Endodermal cell (in vitro differentiated cells): Measurements from ENCODE around the gene CCDC88A. TPM values are rescaled to one million over a fixed set of nuclear protein-coding genes. Genes with fewer than 3 reads are reported as not detected.

Experiments used
- DNase-seq: peaks from one replicate; pipeline ENCODE4 v3.0.0-alpha.2; 2017
- H3K27ac ChIP-seq: 2 replicates; pipeline ENCODE4 v1.5.1; 2013; ENCODE audit warnings: mild to moderate bottlenecking, low read depth, low read length, moderate library complexity
- H3K27me3 ChIP-seq: 2 replicates; pipeline ENCODE4 v1.6.1; 2013; ENCODE audit warnings: mild to moderate bottlenecking, low read length, moderate library complexity; ENCODE audit not compliant: insufficient read depth, control insufficient read depth, poor library complexity, severe bottlenecking
- H3K36me3 ChIP-seq: 2 replicates; pipeline ENCODE4 v1.7.0; 2013; ENCODE audit warnings: mild to moderate bottlenecking, low read length, moderate library complexity; ENCODE audit not compliant: control insufficient read depth, insufficient read depth
- H3K4me1 ChIP-seq: one replicate; pipeline ENCODE4 v1.7.0; 2013; ENCODE audit warnings: low read length; ENCODE audit not compliant: control insufficient read depth, insufficient read depth
- H3K4me3 ChIP-seq: 2 replicates; pipeline ENCODE4 v1.5.1; 2013; ENCODE audit warnings: mild to moderate bottlenecking, low read length, moderate library complexity
- H3K9ac ChIP-seq: 2 replicates; pipeline ENCODE4 v1.6.1; 2013; ENCODE audit warnings: mild to moderate bottlenecking, low read length, moderate library complexity; ENCODE audit not compliant: poor library complexity, severe bottlenecking; ENCODE audit errors: extremely low read depth
- H3K9me3 ChIP-seq: 2 replicates; pipeline ENCODE4 v1.6.1; 2013; ENCODE audit warnings: mild to moderate bottlenecking, low read length, moderate library complexity; ENCODE audit not compliant: control insufficient read depth
- H3K27ac Mint-ChIP-seq: 2 replicates; pipeline ENCODE4 v1.8.0; 2020; ENCODE audit warnings: mixed read lengths
- H3K27me3 Mint-ChIP-seq: 2 replicates; pipeline ENCODE4 v1.8.0; 2021; ENCODE audit warnings: mild to moderate bottlenecking, mixed read lengths; ENCODE audit not compliant: insufficient read depth
- H3K36me3 Mint-ChIP-seq: 2 replicates; pipeline ENCODE4 v1.8.0; 2020; ENCODE audit warnings: low read depth, mixed read lengths
- H3K4me1 Mint-ChIP-seq: 2 replicates; pipeline ENCODE4 v1.8.0; 2020; ENCODE audit warnings: mixed read lengths
- H3K4me3 Mint-ChIP-seq: 2 replicates; pipeline ENCODE4 v1.8.0; 2020; ENCODE audit warnings: mild to moderate bottlenecking, moderate library complexity, mixed read lengths
- H3K9me3 Mint-ChIP-seq: 2 replicates; pipeline ENCODE4 v1.8.0; 2020; ENCODE audit warnings: mild to moderate bottlenecking, mixed read lengths
- CTCF ChIP-seq: fragments of 200-600 bp; sonication (generic); conservative IDR thresholded peaks from 2 replicates; pipeline ENCODE4 v1.5.0; 2021; ENCODE audit warnings: antibody characterized with exemption, mild to moderate bottlenecking
- WGBS, 2 experiments: methylation state at CpG; one replicate each; pipeline versions ENCODE4 v1.1.5 to v1.1.7; 2013; ENCODE audit warnings: missing lambda C conversion rate in 2 of 2, mixed read lengths in 1 of 2; ENCODE audit not compliant: insufficient coverage in 1 of 2, insufficient read length in 1 of 2; 5-methylcytosine and 5-hydroxymethylcytosine counted together
- total RNA-seq, 2 donors: library from RNA; stranded (reverse); fragmentation: NEBNext Ultra II Directional in 1 of 2; extraction: Animal tissue kit (Norgen Biotek cat#: 25700) in 1 of 2; gene quantifications; 2 replicates in 1 of 2; 3 replicates in 1 of 2; pipeline ENCODE4 v1.2.1, GENCODE V29; 2021

The CCDC88A gene
- total RNA-seq, 2 donors from 2014 or later = 84.2 to 88.4 TPM

- no peak for TF ChIP-seq CTCF
- Histone ChIP-seq H3K4me1 (no peaks in the 10 kb centered on the region), H3K4me3 (peak overlapping the region; percentile 92), H3K9ac (peak overlapping the region; percentile 72), H3K27me3 (no peaks in the 10 kb centered on the region), H3K27ac (peak overlapping the region; percentile 91), H3K36me3 (no peaks in the 10 kb centered on the region), H3K9me3 (no peaks in the 10 kb centered on the region)
- H3K27me3 Mint-ChIP-seq = no peaks in the 10 kb centered on the region
- peaks cover 13% of the 10 kb centered on the region for H3K4me1 Mint-ChIP-seq
- peak overlapping the region; percentile 92 for H3K4me3 Mint-ChIP-seq
- H3K36me3 Mint-ChIP-seq = no peaks in the 10 kb centered on the region
- no peak for DNase-seq
- peak overlapping the region; percentile 93 for H3K27ac Mint-ChIP-seq
- no peaks in the 10 kb centered on the region for H3K9me3 Mint-ChIP-seq
- 0% methylated on average over 24 to 31 of the region's 31 CpGs for WGBS, 2 experiments
These were observed 400 bp downstream of the CCDC88A start for GRCh38 chr2:55419233-55419678.

- WGBS, 2 experiments = 0% methylated on average over 6 to 11 of the region's 11 CpGs
- peak overlapping the region; percentile 93 for H3K27ac Mint-ChIP-seq
- no peaks in the 10 kb centered on the region for H3K36me3 ChIP-seq
- no peaks in the 10 kb centered on the region for H3K36me3 Mint-ChIP-seq
- H3K27me3 Mint-ChIP-seq = no peaks in the 10 kb centered on the region
- peak; percentile 56 for DNase-seq
- peak overlapping the region; percentile 92 for H3K4me3 Mint-ChIP-seq
- no peaks in the 10 kb centered on the region for H3K27me3 ChIP-seq
- H3K4me3 ChIP-seq = peak overlapping the region; percentile 92
- peaks cover 13% of the 10 kb centered on the region for H3K4me1 Mint-ChIP-seq
- H3K27ac ChIP-seq = peak overlapping the region; percentile 91
- H3K9ac ChIP-seq = peak overlapping the region; percentile 72
- no peaks in the 10 kb centered on the region for H3K9me3 Mint-ChIP-seq
- TF ChIP-seq CTCF = no peak
- no peaks in the 10 kb centered on the region for H3K4me1 ChIP-seq
- H3K9me3 ChIP-seq = no peaks in the 10 kb centered on the region
These were observed 984 bp downstream of the CCDC88A start for GRCh38 chr2:55418512-55419232.

GRCh38 chr2:55418072-55418471 lies 1.6 kb downstream of the CCDC88A start:
- H3K4me1 ChIP-seq = no peaks in the 10 kb centered on the region
- DNase-seq = no peak
- no peaks in the 10 kb centered on the region for H3K9me3 Mint-ChIP-seq
- H3K27ac ChIP-seq = no peak overlapping the region
- no peaks in the 10 kb centered on the region for H3K27me3 ChIP-seq
- H3K4me1 Mint-ChIP-seq = peaks cover 13% of the 10 kb centered on the region
- no peaks in the 10 kb centered on the region for H3K36me3 ChIP-seq
- no peaks in the 10 kb centered on the region for H3K36me3 Mint-ChIP-seq
- H3K4me3 ChIP-seq = peak overlapping the region; percentile 92
- H3K9ac ChIP-seq = peak overlapping the region; percentile 72
- TF ChIP-seq CTCF = no peak
- peak overlapping the region; percentile 92 for H3K4me3 Mint-ChIP-seq
- no peak overlapping the region for H3K27ac Mint-ChIP-seq
- no peaks in the 10 kb centered on the region for H3K27me3 Mint-ChIP-seq
- H3K9me3 ChIP-seq = no peaks in the 10 kb centered on the region
- WGBS, 2 experiments = 18 to 20% methylated on average over 1 to 2 of the region's 2 CpGs
